Measurements from ENCODE around the gene HOXB2. TPM values are rescaled to one million over a fixed set of nuclear protein-coding genes. Genes with fewer than 3 reads are reported as not detected.

The HOXB2 gene
- total RNA-seq, 1 experiment from 2014 or later = not detected

DNA sequence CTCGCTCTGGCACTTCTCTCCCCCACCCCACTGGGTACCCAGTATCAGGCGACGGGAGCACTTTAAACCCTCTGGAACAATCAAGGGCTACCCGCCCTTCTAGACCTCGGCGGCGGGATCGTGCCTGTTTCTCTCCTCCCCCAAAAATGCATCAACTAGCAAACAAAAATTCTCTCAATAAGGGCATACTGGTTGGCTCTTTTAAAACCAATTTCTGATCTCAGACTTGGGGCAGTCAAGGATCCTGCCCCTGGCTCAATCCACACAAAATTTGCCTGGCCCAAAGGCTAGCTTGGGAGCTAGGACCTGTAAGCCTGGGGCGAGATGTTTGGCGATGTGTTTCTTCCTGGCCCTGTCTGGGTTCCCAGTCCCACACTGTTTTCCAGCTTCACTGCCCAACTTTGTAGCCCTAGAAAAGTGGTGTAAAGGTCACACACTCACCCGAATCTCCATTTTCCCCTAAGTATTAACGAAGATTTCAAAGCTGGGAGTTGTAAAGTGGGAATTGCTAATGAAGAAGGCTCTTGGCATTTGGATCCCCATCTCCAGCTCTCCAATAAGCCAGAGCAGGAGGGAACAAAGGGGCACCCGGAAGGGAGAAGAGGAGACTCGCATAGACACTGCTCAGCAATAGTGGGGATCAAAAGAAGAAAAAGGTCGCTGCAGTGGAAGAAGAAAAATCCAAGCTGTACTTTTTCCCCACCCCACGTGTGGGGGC is 14.4 kb upstream of the HOXB2 start:
- in situ Hi-C loops (cut with HindIII; ENCODE audit: low pct_unique_long_range_greater_than_20kb, low sequenced_read_pairs) = no loop called here

DNA sequence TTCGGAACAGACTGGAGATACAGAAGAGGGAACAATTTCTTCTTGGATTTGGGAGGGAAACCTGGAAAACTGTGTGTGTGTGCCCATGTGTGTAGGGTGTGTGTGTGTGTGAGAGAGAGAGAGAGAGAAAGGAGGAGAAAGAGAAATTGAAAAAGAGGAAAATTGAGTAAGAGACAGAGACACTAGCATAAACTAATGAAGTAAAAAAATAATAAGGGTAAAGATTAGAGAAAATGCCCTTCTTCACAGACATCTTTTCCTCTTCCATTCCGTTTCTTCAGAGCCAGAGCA is 13.9 kb upstream of the HOXB2 start:
- in situ Hi-C loops (cut with HindIII; ENCODE audit: low pct_unique_long_range_greater_than_20kb, low sequenced_read_pairs) = no loop called here
- no peak for DNase-seq (ENCODE audit: low read depth, low spot score)

More for the DNA sequence above, 14.4 kb upstream of the HOXB2 start:
- no peak for DNase-seq (ENCODE audit: low read depth, low spot score)

GRCh38 chr17:48558057-48558830 is 13.3 kb upstream of the HOXB2 start:
- in situ Hi-C loops (cut with HindIII; ENCODE audit: low pct_unique_long_range_greater_than_20kb, low sequenced_read_pairs) = no loop called here
- no peak for DNase-seq (ENCODE audit: low read depth, low spot score)

DNA sequence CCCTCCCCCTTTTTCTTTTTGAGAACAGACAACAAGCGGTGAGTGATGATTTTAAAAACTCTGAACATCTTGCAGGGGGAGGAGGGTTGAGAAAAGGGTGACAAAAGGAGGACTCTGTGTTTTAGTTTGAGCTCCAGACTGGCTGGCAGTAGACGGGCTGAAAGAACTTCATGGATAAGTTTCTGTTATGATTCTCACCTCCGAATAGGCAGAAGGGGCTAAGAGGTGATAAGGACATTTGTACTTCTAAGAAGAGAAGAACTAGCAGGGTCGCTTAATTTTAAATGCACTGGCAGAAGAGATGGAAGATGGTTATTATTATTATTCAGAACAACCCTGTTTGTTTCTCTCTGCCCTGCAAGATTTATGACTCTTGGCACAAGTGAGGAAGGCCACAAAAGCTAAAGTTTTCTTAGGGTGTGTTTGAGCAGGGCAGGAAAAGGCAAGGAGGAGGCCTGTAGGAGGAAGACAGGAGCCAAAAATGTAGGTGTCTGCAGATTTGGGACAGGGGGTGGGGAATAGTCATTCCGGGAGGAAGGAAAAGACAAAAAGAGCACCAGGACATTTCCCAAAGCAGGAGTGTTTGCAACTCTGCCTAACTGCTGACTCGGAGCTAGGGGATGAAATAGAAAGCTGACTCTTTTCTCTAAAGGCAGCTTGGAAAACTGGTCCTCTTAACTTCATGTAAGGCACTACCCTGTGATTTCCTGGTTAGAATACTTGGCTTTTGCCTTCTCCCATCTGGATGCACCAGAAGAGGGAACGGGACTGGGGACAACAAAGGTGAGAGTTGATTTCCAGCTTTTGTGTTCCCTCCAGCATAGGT is 11.9 kb upstream of the HOXB2 start:
- in situ Hi-C loops (cut with HindIII; ENCODE audit: low pct_unique_long_range_greater_than_20kb, low sequenced_read_pairs) = no loop called here
- no peak for DNase-seq (ENCODE audit: low read depth, low spot score)

- no peak for DNase-seq (ENCODE audit: low read depth, low spot score)
- in situ Hi-C loops (cut with HindIII; ENCODE audit: low pct_unique_long_range_greater_than_20kb, low sequenced_read_pairs) = no loop called here
Measured at GRCh38 chr17:48556229-48556575, 11.3 kb upstream of the HOXB2 start.

- DNase-seq (ENCODE audit: low read depth, low spot score) = peak; percentile 8
- in situ Hi-C loops (cut with HindIII; ENCODE audit: low pct_unique_long_range_greater_than_20kb, low sequenced_read_pairs) = no loop called here
Measured at GRCh38 chr17:48555258-48556228, 10.6 kb upstream of the HOXB2 start.

DNA sequence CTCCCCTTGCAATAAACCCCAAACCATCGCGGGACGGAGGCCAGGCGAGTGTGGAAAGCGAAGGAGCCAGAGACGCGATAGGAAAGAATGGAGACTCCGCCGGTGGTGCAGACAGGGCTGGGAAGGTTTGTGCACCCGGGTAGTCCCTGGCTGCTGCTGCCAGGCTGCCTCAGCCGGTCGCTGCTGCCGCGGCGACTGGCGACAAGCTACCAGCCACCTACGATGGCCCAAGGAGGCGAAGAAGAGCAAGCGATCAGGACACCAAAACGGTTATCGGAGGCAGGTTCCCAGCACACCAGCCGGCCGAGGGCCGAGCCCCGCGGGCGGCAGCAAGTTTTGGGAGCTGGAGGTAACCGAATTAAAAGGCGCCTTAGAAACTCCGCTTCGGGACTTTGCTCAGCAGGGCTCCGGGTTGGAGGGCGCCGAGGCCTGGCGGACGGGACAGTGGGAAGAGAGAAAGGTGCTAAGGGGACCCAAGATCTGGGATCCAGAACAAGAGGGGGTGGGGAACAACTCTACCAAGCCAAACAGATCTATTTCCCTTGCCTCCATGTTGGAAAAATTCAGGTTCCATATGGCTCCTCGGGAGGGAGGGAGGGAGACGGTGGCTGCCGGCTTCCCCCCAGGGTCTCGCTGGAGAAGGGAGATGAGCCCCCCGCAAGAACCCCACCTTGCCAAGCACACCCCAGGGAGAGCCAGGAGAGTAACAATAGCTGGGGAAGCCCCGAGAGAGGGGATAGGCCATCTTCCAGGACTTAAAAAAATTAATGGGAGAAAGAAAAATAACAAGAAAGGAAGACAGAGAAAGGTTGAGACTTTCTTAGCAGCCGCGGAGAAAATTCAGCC is 9.7 kb upstream of the HOXB2 start:
- in situ Hi-C loops (cut with HindIII; ENCODE audit: low pct_unique_long_range_greater_than_20kb, low sequenced_read_pairs) = no loop called here
- DNase-seq (ENCODE audit: low read depth, low spot score) = no peak

GRCh38 chr17:48553826-48554225 is 8.9 kb upstream of the HOXB2 start:
- in situ Hi-C loops (cut with HindIII; ENCODE audit: low pct_unique_long_range_greater_than_20kb, low sequenced_read_pairs) = no loop called here
- DNase-seq (ENCODE audit: low read depth, low spot score) = no peak

- in situ Hi-C loops (cut with HindIII; ENCODE audit: low pct_unique_long_range_greater_than_20kb, low sequenced_read_pairs) = no loop called here
- no peak for DNase-seq (ENCODE audit: low read depth, low spot score)
Measured at GRCh38 chr17:48553190-48553547, 8.3 kb upstream of the HOXB2 start.

- in situ Hi-C loops (cut with HindIII; ENCODE audit: low pct_unique_long_range_greater_than_20kb, low sequenced_read_pairs) = no loop called here
Measured at GRCh38 chr17:48552466-48553189, 7.7 kb upstream of the HOXB2 start.

GRCh38 chr17:48551596-48552465 is 6.9 kb upstream of the HOXB2 start:
- in situ Hi-C loops (cut with HindIII; ENCODE audit: low pct_unique_long_range_greater_than_20kb, low sequenced_read_pairs) = no loop called here
- no peak for DNase-seq (ENCODE audit: low read depth, low spot score)

More at GRCh38 chr17:48552466-48553189, 7.7 kb upstream of the HOXB2 start:
- no peak for DNase-seq (ENCODE audit: low read depth, low spot score)

- in situ Hi-C loops (cut with HindIII; ENCODE audit: low pct_unique_long_range_greater_than_20kb, low sequenced_read_pairs) = no loop called here
- no peak for DNase-seq (ENCODE audit: low read depth, low spot score)
Measured at GRCh38 chr17:48551214-48551555, 6.3 kb upstream of the HOXB2 start.

DNA sequence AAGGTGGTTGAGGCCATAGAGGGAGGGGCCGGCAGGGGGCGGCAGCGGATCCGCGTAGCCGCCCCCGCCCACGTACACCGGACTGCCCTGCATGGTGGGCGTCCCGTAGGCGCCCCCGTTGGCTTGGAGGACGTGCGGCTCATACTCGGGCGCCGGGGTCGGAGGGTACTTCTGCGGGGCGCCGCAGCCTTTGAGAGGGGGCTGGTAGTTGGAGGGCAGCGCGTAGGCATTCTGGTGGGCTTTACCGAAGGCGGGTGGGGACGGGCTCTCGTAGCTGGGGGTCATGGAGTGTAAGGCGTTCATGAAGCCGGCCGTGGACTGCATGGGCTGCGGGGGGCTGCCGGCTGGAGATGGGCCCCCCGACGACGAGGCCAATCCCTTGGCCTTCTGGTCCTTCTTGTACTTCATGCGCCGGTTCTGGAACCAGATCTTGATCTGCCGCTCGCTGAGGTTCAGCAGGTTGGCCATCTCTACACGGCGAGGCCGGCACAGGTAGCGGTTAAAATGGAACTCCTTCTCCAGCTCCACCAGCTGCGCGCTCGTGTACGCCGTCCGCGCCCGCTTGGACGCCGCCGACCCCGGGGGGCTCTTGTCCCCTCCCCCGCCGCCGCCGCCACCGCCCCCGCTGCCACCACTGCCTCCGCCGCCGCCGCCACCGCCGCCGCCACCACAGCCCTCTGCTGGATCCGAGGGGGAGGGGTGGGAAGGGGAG is 5.7 kb upstream of the HOXB2 start:
- no peak for DNase-seq (ENCODE audit: low read depth, low spot score)
- in situ Hi-C loops (cut with HindIII; ENCODE audit: low pct_unique_long_range_greater_than_20kb, low sequenced_read_pairs) = no loop called here

GRCh38 chr17:48549914-48550501 is 5.1 kb upstream of the HOXB2 start:
- in situ Hi-C loops (cut with HindIII; ENCODE audit: low pct_unique_long_range_greater_than_20kb, low sequenced_read_pairs) = no loop called here
- DNase-seq (ENCODE audit: low read depth, low spot score) = no peak

GRCh38 chr17:48549281-48549630 is 4.3 kb upstream of the HOXB2 start:
- DNase-seq (ENCODE audit: low read depth, low spot score) = no peak
- in situ Hi-C loops (cut with HindIII; ENCODE audit: low pct_unique_long_range_greater_than_20kb, low sequenced_read_pairs) = no loop called here

Data from SK-MEL-5 (cell line).